Measurements from ENCODE around the gene ADNP2.

ADNP2 gene

DNA sequence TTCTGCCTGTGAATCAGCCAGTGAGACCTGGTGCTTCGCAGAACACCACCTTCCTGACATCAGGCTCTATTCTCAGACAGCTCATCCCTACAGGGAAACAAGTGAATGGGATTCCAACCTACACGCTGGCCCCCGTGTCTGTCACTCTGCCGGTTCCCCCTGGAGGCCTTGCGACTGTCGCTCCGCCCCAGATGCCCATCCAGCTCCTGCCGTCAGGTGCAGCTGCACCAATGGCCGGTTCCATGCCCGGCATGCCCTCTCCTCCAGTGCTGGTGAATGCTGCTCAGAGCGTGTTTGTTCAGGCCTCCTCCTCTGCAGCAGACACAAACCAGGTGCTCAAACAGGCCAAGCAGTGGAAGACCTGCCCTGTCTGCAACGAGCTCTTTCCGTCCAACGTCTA lies 28.1 kb downstream of the ADNP2 start:
- TF ChIP-seq, protein P1, sequence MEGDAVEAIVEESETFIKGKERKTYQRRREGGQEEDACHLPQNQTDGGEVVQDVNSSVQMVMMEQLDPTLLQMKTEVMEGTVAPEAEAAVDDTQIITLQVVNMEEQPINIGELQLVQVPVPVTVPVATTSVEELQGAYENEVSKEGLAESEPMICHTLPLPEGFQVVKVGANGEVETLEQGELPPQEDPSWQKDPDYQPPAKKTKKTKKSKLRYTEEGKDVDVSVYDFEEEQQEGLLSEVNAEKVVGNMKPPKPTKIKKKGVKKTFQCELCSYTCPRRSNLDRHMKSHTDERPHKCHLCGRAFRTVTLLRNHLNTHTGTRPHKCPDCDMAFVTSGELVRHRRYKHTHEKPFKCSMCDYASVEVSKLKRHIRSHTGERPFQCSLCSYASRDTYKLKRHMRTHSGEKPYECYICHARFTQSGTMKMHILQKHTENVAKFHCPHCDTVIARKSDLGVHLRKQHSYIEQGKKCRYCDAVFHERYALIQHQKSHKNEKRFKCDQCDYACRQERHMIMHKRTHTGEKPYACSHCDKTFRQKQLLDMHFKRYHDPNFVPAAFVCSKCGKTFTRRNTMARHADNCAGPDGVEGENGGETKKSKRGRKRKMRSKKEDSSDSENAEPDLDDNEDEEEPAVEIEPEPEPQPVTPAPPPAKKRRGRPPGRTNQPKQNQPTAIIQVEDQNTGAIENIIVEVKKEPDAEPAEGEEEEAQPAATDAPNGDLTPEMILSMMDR (IDR thresholded peaks at IDR 0.05; ENCODE audit: extremely low read depth, insufficient read depth, missing control alignments): no peak
- in situ Hi-C loops (cut with MboI; ENCODE audit: low pct_unique_long_range_greater_than_20kb, low sequenced_read_pairs, unreplicated experiment): no loop called here
- no peak for DNase-seq (ENCODE audit: low spot score)

DNA sequence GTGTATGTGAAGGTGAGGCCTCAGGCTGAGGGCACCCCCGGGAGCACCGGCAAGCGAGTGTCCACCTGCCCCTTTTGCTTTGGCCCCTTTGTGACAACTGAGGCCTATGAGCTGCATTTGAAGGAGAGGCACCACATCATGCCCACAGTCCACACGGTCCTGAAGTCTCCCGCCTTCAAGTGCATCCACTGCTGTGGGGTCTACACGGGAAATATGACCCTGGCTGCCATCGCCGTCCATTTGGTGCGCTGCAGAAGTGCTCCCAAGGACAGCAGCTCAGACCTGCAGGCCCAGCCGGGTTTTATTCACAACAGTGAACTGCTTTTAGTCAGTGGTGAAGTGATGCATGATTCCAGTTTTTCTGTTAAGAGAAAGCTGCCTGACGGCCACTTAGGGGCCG lies 28.9 kb downstream of the ADNP2 start:
- in situ Hi-C loops (cut with MboI; ENCODE audit: low pct_unique_long_range_greater_than_20kb, low sequenced_read_pairs, unreplicated experiment): no loop called here
- no peak for DNase-seq (ENCODE audit: low spot score)
- TF ChIP-seq, protein P1 (IDR thresholded peaks at IDR 0.05; ENCODE audit: extremely low read depth, insufficient read depth, missing control alignments): no peak

DNA sequence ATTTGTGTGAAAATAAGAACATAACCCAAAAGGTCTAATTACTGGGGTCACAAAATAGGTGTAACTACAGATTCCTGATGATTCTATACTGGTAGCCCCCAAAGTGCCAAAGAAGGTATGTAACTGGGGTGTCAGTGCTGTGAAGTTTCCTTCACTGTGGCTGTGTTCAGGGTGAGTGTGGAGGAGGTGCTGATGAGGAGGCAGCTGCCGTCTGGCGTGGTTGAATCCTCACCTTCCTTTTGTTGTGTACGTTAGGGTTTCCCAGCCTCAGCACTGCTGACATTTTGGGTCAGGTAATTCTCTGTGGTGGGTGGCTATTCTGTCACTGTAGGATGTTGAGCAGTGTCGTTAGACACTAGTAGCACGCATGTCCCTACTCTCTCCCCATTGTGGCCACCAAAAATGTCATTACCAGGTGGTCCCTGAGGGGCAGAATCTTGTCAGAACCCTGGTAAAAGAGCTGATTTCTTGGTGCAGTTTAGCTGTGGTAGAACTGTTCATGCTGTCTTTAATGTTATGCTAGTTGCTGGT lies 31.5 kb downstream of the ADNP2 start:
- in situ Hi-C loops (cut with MboI; ENCODE audit: low pct_unique_long_range_greater_than_20kb, low sequenced_read_pairs, unreplicated experiment): no loop called here
- TF ChIP-seq, protein P1 (IDR thresholded peaks at IDR 0.05; ENCODE audit: extremely low read depth, insufficient read depth, missing control alignments): no peak
- no peak for DNase-seq (ENCODE audit: low spot score)

DNA sequence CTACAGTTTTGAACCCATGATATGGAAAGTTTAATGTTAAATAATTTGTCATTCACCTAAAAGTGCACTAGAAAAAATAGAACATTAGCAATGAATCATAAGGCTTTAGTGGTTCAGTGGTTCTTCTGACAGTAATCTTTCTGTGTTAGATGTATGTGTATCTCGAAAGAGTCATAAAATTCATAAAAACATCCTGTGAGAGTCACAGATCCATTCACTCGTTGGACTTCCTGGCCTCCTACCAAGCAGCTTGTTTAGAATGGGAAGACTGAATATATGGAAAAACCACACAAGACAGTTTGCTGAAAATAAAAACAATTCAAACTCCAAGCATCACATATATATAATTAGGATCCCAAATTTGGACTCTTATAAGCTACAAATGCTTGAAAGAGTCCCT lies 34.8 kb downstream of the ADNP2 start:
- in situ Hi-C loops (cut with MboI; ENCODE audit: low pct_unique_long_range_greater_than_20kb, low sequenced_read_pairs, unreplicated experiment): no loop called here
- DNase-seq (ENCODE audit: low spot score): no peak
- TF ChIP-seq, protein P1 (IDR thresholded peaks at IDR 0.05; ENCODE audit: extremely low read depth, insufficient read depth, missing control alignments): no peak

DNA sequence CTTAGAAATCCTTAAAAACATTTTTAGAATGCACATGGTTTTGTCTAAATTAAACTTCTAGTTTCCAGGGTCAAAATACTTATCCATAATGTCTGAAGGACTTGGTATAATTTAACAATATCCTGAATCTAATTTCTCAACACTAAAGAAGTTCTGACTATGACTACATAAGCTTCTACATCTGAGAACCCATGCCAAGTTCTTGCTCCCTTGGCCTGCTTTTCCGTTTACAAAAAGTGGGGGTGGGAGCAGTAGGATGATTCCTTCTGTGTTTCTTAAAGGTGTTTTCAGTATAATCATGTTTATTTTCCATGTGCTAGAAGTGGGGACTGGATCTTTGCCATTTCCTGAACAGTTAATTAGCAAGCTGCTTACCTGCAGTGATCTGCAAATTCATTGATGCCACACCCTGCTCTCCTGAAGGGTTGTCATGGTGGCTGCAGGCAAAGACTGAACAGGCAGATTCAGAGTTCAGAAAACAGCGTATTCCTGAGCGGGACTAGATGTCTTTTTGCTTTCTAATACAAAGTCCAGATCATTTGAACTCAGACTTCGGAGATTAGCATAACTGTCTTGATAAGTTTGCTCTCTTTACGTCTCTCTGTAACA lies 36.2 kb downstream of the ADNP2 start:
- DNase-seq (ENCODE audit: low spot score): no peak
- in situ Hi-C loops (cut with MboI; ENCODE audit: low pct_unique_long_range_greater_than_20kb, low sequenced_read_pairs, unreplicated experiment): no loop called here
- TF ChIP-seq, protein P1 (IDR thresholded peaks at IDR 0.05; ENCODE audit: extremely low read depth, insufficient read depth, missing control alignments): no peak

DNA sequence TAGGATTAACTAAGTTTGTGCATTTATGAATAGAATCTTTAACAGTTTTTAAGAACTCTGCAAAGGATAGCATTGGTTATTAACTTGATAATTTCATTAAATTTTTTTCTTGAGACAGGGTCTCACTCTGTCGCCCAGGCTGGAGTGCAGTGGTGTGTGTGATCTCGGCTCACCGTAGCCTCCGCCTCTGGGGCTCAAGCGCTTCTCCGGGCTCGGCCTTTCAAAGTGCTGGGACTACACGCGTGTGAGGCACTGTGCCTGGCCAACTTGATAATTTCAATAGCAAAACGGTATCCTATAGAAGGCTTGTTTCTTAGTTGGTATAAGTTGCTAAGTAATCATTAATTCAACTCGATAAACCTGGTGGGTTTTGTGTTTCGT lies 38.0 kb downstream of the ADNP2 start:
- no peak for DNase-seq (ENCODE audit: low spot score)
- in situ Hi-C loops (cut with MboI; ENCODE audit: low pct_unique_long_range_greater_than_20kb, low sequenced_read_pairs, unreplicated experiment): no loop called here
- TF ChIP-seq, protein P1 (IDR thresholded peaks at IDR 0.05; ENCODE audit: extremely low read depth, insufficient read depth, missing control alignments): no peak
